SK-N-SH treated with all-trans-retinoic acid at 6 μM for 48 hours (cell line): ENCODE data around the gene DOCK9.

Experiments
- ATAC-seq: fragments of 200-7000 bp; cut with Tn5 transposase; 3 replicates; pipeline ENCODE4 v1.9.1; 2020; ENCODE audit warnings: mild to moderate bottlenecking, moderate library complexity
- ARNTL ChIP-seq: fragments of 450-650 bp; formaldehyde crosslinking; IDR thresholded peaks from 2 replicates; pipeline ENCODE4 v1.5.0; 2020; ENCODE audit warnings: low read depth, mild to moderate bottlenecking, moderate library complexity, borderline replicate concordance
- BACH2 ChIP-seq: fragments of 250-450 bp; sonication (Bioruptor Pico); IDR thresholded peaks from 2 replicates; pipeline ENCODE4 v1.9.0; 2021; ENCODE audit warnings: mild to moderate bottlenecking, borderline replicate concordance
- CSDC2 ChIP-seq: fragments of 250-450 bp; sonication (Bioruptor Pico); IDR thresholded peaks from 2 replicates; pipeline ENCODE4 v1.5.0; 2020; ENCODE audit warnings: mild to moderate bottlenecking, moderate library complexity
- GLIS3 ChIP-seq: fragments of 250-450 bp; sonication (Bioruptor Pico); IDR thresholded peaks from 2 replicates; pipeline ENCODE4 v1.5.0; 2020; ENCODE audit warnings: mild to moderate bottlenecking, moderate library complexity
- ISL1 ChIP-seq: fragments of 250-450 bp; sonication (Bioruptor Pico); IDR thresholded peaks from 2 replicates; pipeline ENCODE4 v2.1.2; 2022; ENCODE audit warnings: mild to moderate bottlenecking, moderate library complexity
- OSR1 ChIP-seq: fragments of 250-450 bp; sonication (Bioruptor Pico); IDR thresholded peaks from 2 replicates; pipeline ENCODE4 v1.8.0; 2022; ENCODE audit warnings: moderate library complexity, mild to moderate bottlenecking, inconsistent platforms
- PPARA ChIP-seq: fragments of 250-450 bp; sonication (Bioruptor Pico); IDR thresholded peaks from 2 replicates; pipeline ENCODE4 v1.5.0; 2020; ENCODE audit warnings: mild to moderate bottlenecking, borderline replicate concordance
- SNAI2 ChIP-seq: fragments of 250-450 bp; sonication (Bioruptor Pico); IDR thresholded peaks from 2 replicates; pipeline ENCODE4 v1.5.0; 2020; ENCODE audit warnings: mild to moderate bottlenecking, moderate library complexity
- TCF4 ChIP-seq: fragments of 250-450 bp; sonication (Bioruptor Pico); IDR thresholded peaks from 2 replicates; pipeline ENCODE4 v1.8.0; 2021; ENCODE audit warnings: mild to moderate bottlenecking, moderate library complexity, borderline replicate concordance
- TOX ChIP-seq: fragments of 250-450 bp; sonication (Bioruptor Pico); IDR thresholded peaks from 2 replicates; pipeline ENCODE4 v1.8.0; 2021; ENCODE audit warnings: mild to moderate bottlenecking, moderate library complexity, borderline replicate concordance
- ZFP30 ChIP-seq: fragments of 450-650 bp; formaldehyde crosslinking; IDR thresholded peaks from 2 replicates; pipeline ENCODE4 v1.5.0; 2022; ENCODE audit warnings: mild to moderate bottlenecking, moderate library complexity
- ZNF565 ChIP-seq: fragments of 450-650 bp; formaldehyde crosslinking; conservative IDR thresholded peaks from 2 replicates; pipeline ENCODE4 v1.5.0; 2020; ENCODE audit warnings: low read depth, mild to moderate bottlenecking, moderate library complexity
- ZNF70 ChIP-seq: fragments of 450-650 bp; formaldehyde crosslinking; IDR thresholded peaks from 2 replicates; pipeline ENCODE4 v1.5.0; 2020; ENCODE audit warnings: mild to moderate bottlenecking, moderate library complexity
- ZNF8 ChIP-seq: fragments of 450-650 bp; formaldehyde crosslinking; IDR thresholded peaks from 2 replicates; pipeline ENCODE4 v1.5.0; 2020; ENCODE audit warnings: mild to moderate bottlenecking, moderate library complexity
- TF ChIP-seq, protein P1 (sequence below): fragments of 250-450 bp; sonication (Bioruptor Pico); IDR thresholded peaks from 2 replicates; pipeline ENCODE4 v1.5.0; 2020; ENCODE audit warnings: mild to moderate bottlenecking, moderate library complexity
- TF ChIP-seq, protein P2 (sequence below): fragments of 250-450 bp; sonication (Bioruptor Pico); IDR thresholded peaks from 2 replicates; pipeline ENCODE4 v1.5.1; 2021; ENCODE audit warnings: mild to moderate bottlenecking, moderate library complexity
- TF ChIP-seq, protein P3 (sequence below): fragments of 250-450 bp; sonication (Bioruptor Pico); IDR thresholded peaks from 2 replicates; pipeline ENCODE4 v1.8.0; 2020; ENCODE audit warnings: mild to moderate bottlenecking, moderate library complexity, borderline replicate concordance
- TF ChIP-seq, protein P4 (sequence below): fragments of 250-450 bp; sonication (Bioruptor Pico); IDR thresholded peaks from 2 replicates; pipeline ENCODE4 v1.8.0; 2021; ENCODE audit warnings: low read depth, mild to moderate bottlenecking, moderate library complexity, borderline replicate concordance

The DOCK9 gene

DNA sequence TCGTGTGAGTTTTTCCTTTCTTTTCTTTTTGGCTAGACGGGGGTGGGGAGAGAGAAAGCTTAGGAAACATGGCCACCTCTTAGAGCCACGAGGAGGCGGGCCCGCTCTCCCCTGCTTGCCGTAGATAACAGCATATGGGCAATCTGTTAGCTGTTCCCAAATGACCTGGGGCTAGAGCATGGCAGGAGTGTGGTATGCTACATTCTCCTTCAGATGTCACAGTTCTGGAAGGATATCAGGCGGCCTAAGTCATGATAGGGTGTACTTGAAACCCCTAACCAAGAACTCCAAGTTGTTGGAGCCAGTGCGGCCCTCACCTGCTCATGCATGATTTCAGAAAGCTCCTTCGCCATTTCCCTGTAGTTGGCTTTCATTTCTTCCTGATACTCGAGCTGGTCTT, 181.1 kb downstream of the DOCK9 start:
- no peak for ATAC-seq
- TF ChIP-seq BACH2 (CRISPR knock-in tag) (no peak), OSR1 (no peak), ZNF8 (no peak), TCF4 (CRISPR knock-in tag) (no peak)
- TF ChIP-seq, protein P1, sequence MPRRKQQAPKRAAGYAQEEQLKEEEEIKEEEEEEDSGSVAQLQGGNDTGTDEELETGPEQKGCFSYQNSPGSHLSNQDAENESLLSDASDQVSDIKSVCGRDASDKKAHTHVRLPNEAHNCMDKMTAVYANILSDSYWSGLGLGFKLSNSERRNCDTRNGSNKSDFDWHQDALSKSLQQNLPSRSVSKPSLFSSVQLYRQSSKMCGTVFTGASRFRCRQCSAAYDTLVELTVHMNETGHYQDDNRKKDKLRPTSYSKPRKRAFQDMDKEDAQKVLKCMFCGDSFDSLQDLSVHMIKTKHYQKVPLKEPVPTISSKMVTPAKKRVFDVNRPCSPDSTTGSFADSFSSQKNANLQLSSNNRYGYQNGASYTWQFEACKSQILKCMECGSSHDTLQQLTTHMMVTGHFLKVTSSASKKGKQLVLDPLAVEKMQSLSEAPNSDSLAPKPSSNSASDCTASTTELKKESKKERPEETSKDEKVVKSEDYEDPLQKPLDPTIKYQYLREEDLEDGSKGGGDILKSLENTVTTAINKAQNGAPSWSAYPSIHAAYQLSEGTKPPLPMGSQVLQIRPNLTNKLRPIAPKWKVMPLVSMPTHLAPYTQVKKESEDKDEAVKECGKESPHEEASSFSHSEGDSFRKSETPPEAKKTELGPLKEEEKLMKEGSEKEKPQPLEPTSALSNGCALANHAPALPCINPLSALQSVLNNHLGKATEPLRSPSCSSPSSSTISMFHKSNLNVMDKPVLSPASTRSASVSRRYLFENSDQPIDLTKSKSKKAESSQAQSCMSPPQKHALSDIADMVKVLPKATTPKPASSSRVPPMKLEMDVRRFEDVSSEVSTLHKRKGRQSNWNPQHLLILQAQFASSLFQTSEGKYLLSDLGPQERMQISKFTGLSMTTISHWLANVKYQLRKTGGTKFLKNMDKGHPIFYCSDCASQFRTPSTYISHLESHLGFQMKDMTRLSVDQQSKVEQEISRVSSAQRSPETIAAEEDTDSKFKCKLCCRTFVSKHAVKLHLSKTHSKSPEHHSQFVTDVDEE (CRISPR knock-in tag): no peak
- TF ChIP-seq, protein P2, sequence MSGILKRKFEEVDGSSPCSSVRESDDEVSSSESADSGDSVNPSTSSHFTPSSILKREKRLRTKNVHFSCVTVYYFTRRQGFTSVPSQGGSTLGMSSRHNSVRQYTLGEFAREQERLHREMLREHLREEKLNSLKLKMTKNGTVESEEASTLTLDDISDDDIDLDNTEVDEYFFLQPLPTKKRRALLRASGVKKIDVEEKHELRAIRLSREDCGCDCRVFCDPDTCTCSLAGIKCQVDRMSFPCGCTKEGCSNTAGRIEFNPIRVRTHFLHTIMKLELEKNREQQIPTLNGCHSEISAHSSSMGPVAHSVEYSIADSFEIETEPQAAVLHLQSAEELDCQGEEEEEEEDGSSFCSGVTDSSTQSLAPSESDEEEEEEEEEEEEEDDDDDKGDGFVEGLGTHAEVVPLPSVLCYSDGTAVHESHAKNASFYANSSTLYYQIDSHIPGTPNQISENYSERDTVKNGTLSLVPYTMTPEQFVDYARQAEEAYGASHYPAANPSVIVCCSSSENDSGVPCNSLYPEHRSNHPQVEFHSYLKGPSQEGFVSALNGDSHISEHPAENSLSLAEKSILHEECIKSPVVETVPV (CRISPR knock-in tag): no peak

DNA sequence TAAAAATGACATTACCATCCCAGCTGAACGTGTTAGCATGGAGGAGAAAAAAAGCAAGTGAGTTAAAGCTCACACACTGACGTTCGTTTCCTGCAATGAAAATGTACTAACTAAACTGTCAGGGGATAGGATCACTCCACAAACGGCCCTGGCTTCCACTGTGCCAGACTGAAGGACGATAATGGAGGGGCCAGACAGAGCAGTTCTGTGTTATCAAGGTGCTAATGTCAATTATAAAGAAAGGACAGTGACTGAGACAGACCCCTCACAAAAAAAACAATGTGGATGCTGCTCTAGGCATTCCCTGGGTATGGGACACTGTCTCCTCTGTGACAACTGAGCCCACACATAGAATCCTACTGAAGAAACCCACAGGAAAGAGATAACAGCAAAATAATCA, 181.7 kb downstream of the DOCK9 start:
- TF ChIP-seq ISL1 (no peak), OSR1 (no peak), ZNF565 (CRISPR knock-in tag) (no peak), ZNF70 (CRISPR knock-in tag) (no peak), GLIS3 (CRISPR knock-in tag) (no peak), ARNTL (CRISPR knock-in tag) (no peak), ZFP30 (CRISPR knock-in tag) (no peak), TCF4 (CRISPR knock-in tag) (no peak), CSDC2 (CRISPR knock-in tag) (no peak), PPARA (CRISPR knock-in tag) (no peak), TOX (CRISPR knock-in tag) (no peak), BACH2 (CRISPR knock-in tag) (no peak), SNAI2 (no peak)
- TF ChIP-seq, protein P3, sequence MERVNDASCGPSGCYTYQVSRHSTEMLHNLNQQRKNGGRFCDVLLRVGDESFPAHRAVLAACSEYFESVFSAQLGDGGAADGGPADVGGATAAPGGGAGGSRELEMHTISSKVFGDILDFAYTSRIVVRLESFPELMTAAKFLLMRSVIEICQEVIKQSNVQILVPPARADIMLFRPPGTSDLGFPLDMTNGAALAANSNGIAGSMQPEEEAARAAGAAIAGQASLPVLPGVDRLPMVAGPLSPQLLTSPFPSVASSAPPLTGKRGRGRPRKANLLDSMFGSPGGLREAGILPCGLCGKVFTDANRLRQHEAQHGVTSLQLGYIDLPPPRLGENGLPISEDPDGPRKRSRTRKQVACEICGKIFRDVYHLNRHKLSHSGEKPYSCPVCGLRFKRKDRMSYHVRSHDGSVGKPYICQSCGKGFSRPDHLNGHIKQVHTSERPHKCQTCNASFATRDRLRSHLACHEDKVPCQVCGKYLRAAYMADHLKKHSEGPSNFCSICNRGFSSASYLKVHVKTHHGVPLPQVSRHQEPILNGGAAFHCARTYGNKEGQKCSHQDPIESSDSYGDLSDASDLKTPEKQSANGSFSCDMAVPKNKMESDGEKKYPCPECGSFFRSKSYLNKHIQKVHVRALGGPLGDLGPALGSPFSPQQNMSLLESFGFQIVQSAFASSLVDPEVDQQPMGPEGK (CRISPR knock-in tag): no peak
- TF ChIP-seq, protein P2 (CRISPR knock-in tag): no peak
- TF ChIP-seq, protein P4, sequence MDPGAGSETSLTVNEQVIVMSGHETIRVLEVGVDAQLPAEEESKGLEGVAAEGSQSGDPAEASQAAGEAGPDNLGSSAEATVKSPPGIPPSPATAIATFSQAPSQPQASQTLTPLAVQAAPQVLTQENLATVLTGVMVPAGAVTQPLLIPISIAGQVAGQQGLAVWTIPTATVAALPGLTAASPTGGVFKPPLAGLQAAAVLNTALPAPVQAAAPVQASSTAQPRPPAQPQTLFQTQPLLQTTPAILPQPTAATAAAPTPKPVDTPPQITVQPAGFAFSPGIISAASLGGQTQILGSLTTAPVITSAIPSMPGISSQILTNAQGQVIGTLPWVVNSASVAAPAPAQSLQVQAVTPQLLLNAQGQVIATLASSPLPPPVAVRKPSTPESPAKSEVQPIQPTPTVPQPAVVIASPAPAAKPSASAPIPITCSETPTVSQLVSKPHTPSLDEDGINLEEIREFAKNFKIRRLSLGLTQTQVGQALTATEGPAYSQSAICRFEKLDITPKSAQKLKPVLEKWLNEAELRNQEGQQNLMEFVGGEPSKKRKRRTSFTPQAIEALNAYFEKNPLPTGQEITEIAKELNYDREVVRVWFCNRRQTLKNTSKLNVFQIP (CRISPR knock-in tag): no peak
- TF ChIP-seq, protein P1 (CRISPR knock-in tag): no peak
- no peak for ATAC-seq
